Esophagus muscularis mucosa (tissue), 4 donors: ENCODE measurements around the gene ABCA3. TPM values are rescaled to one million over a fixed set of nuclear protein-coding genes. Genes with fewer than 3 reads are reported as not detected.

Source experiments
- DNase-seq: peaks from one replicate; pipeline ENCODE4 v3.0.0-alpha.2; 2017; ENCODE audit errors: extremely low spot score
- H3K27ac ChIP-seq, 4 donors: fragments of 200-600 bp; sonication (generic); replicated peaks in 1 of 4; 1 replicate in 3 of 4; 2 replicates in 1 of 4; pipeline ENCODE4 v1.5.1; 2016 to 2019; ENCODE audit warnings: mild to moderate bottlenecking in 1 of 4
- H3K27me3 ChIP-seq, 4 donors: fragments of 200-600 bp; sonication (generic); one replicate each; pipeline versions ENCODE4 v1.5.1 to v1.6.0; 2016 to 2019
- H3K36me3 ChIP-seq, 4 donors: fragments of 200-600 bp; sonication (generic); one replicate each; pipeline ENCODE4 v1.5.1; 2016 to 2019
- H3K4me1 ChIP-seq, 4 donors: fragments of 200-600 bp; sonication (generic); one replicate each; pipeline ENCODE4 v1.5.1; 2016 to 2019
- H3K4me3 ChIP-seq, 4 donors: fragments of 200-600 bp; sonication (generic); 1 replicate in 2 of 4; 2 replicates in 2 of 4; pipeline ENCODE4 v1.5.1; 2016 to 2019; ENCODE audit warnings: mild to moderate bottlenecking in 4 of 4, moderate library complexity in 1 of 4
- H3K9me3 ChIP-seq, 4 donors: fragments of 200-600 bp; sonication (generic); 1 replicate in 3 of 4; 2 replicates in 1 of 4; pipeline ENCODE4 v1.5.1; 2016 to 2019
- CTCF ChIP-seq, 3 experiments: fragments of 200-600 bp in 2 of 3; fragments of 450-650 bp in 1 of 3; sonication (generic) in 2 of 3; IDR thresholded peaks; one replicate each; pipeline ENCODE4 v1.5.1; 2017 to 2019; ENCODE audit warnings: antibody characterized with exemption in 3 of 3, mild to moderate bottlenecking in 2 of 3, moderate library complexity in 1 of 3
- EP300 ChIP-seq: sonication (generic); formaldehyde crosslinking; IDR thresholded peaks from one replicate; pipeline ENCODE4 v1.6.1; 2017; ENCODE audit warnings: antibody characterized with exemption
- POLR2A ChIP-seq: fragments of 450-650 bp; IDR thresholded peaks from one replicate; pipeline ENCODE4 v1.6.1; 2017; ENCODE audit warnings: antibody characterized with exemption, moderate library complexity, mild to moderate bottlenecking, low read depth
- POLR2AphosphoS5 ChIP-seq, 2 donors: sonication (generic); formaldehyde crosslinking; IDR thresholded peaks; one replicate each; pipeline ENCODE4 v1.6.1; 2017; ENCODE audit warnings: antibody characterized with exemption in 2 of 2
- WGBS: methylation state at CpG from one replicate; pipeline ENCODE4 v1.1.5; 2018; 5-methylcytosine and 5-hydroxymethylcytosine counted together
- intact Hi-C: fragments of 100-400 bp; cut with DNase I; formaldehyde crosslinking; loops from one replicate; pipeline ENCODE4 v1.15.1; 2023
- total RNA-seq, 4 donors: library from RNA; depleted of rRNA; stranded (reverse); fragments of >200 nt; gene quantifications; one replicate each; pipeline versions ENCODE4 v1.1.0 to v1.2.1, GENCODE V29; 2016

The ABCA3 gene
- total RNA-seq, 4 donors from 2014 or later = 10.4 to 30.7 (median 18.1) TPM

- WGBS = 88% methylated on average over 8 of the region's 15 CpGs
- Histone ChIP-seq H3K9me3 (no peaks in the 10 kb centered on the region), H3K27me3 (peaks cover 9 to 42% (median 16%) of the 10 kb centered on the region in 4 donors), H3K4me1 (peaks cover 21 to 34% (median 30%) of the 10 kb centered on the region in 4 donors), H3K36me3 (peaks cover 37 to 68% (median 64%) of the 10 kb centered on the region in 4 donors), H3K27ac (peak overlapping the region in 1 of 4 donors; percentile 34), H3K4me3 (no peak overlapping the region)
- DNase-seq = no peak
- intact Hi-C loops = no loop called here
- TF ChIP-seq CTCF (IDR thresholded peaks at IDR 0.05) (no peak), EP300 (no peak), POLR2AphosphoS5 (IDR thresholded peaks at IDR 0.05) (no peak), POLR2A (no peak)
Observed at GRCh38 chr16:2238838-2239675, 101.5 kb downstream of the ABCA3 start.

- no peak for TF ChIP-seq EP300
- no peak for TF ChIP-seq POLR2A
- 43% methylated on average over 9 of the region's 18 CpGs for WGBS
- no peak overlapping the region for H3K4me3 ChIP-seq
- H3K36me3 ChIP-seq = peaks cover 40 to 68% (median 64%) of the 10 kb centered on the region in 4 donors
- H3K27ac ChIP-seq = no peak overlapping the region
- peaks cover 9 to 49% (median 17%) of the 10 kb centered on the region in 4 donors for H3K27me3 ChIP-seq
- no peaks in the 10 kb centered on the region for H3K9me3 ChIP-seq
- intact Hi-C loops = no loop called here
- DNase-seq = no peak
- H3K4me1 ChIP-seq = peaks cover 21 to 34% (median 30%) of the 10 kb centered on the region in 4 donors
Observed at GRCh38 chr16:2238150-2238837, 102.2 kb downstream of the ABCA3 start.

GRCh38 chr16:2237493-2238149, 102.9 kb downstream of the ABCA3 start:
- no peak overlapping the region for H3K27ac ChIP-seq
- intact Hi-C loops = no loop called here
- peaks cover 40 to 68% (median 64%) of the 10 kb centered on the region in 4 donors for H3K36me3 ChIP-seq
- peak overlapping the region in 3 of 4 donors; percentile 37 to 45 (median 37) for H3K4me3 ChIP-seq
- 0% methylated on average over 3 of the region's 65 CpGs for WGBS
- no peak for TF ChIP-seq POLR2A
- TF ChIP-seq CTCF (IDR thresholded peaks at IDR 0.05) = no peak
- TF ChIP-seq EP300 = no peak
- no peak for TF ChIP-seq POLR2AphosphoS5 (IDR thresholded peaks at IDR 0.05)
- peaks cover 9 to 56% (median 17%) of the 10 kb centered on the region in 4 donors for H3K27me3 ChIP-seq
- peaks cover 21 to 34% (median 30%) of the 10 kb centered on the region in 4 donors for H3K4me1 ChIP-seq
- no peak for DNase-seq
- H3K9me3 ChIP-seq = no peaks in the 10 kb centered on the region

- no peaks in the 10 kb centered on the region for H3K9me3 ChIP-seq
- DNase-seq = no peak
- H3K4me3 ChIP-seq = peak overlapping the region; percentile 30 to 45 (median 37)
- peaks cover 21 to 34% (median 30%) of the 10 kb centered on the region in 4 donors for H3K4me1 ChIP-seq
- TF ChIP-seq CTCF (IDR thresholded peaks at IDR 0.05) (no peak), EP300 (no peak), POLR2AphosphoS5 (IDR thresholded peaks at IDR 0.05) (no peak), POLR2A (no peak)
- H3K27me3 ChIP-seq = peaks cover 9 to 57% (median 17%) of the 10 kb centered on the region in 4 donors
- H3K27ac ChIP-seq = no peak overlapping the region
- 13% methylated on average over 6 of the region's 40 CpGs for WGBS
- intact Hi-C loops = no loop called here
- H3K36me3 ChIP-seq = peaks cover 40 to 68% (median 64%) of the 10 kb centered on the region in 4 donors
Observed at GRCh38 chr16:2237102-2237482, 103.4 kb downstream of the ABCA3 start.
